GM23338 (cell line): ENCODE results near the gene DHRS3.

ENCODE experiments used
- POLR2AphosphoS5 ChIP-seq: IDR thresholded peaks from 2 replicates; pipeline ENCODE4 v1.6.1; 2016; ENCODE audit warnings: antibody characterized with exemption, low read depth
- TF ChIP-seq, protein P1 (sequence below), 2 experiments: fragments of 200-600 bp in 1 of 2; sonication (generic) in 1 of 2; conservative IDR thresholded peaks; 2 replicates each; pipeline versions ENCODE4 v1.5.1 to v1.6.1; 2016 to 2017; ENCODE audit warnings: antibody characterized with exemption in 2 of 2, low read depth in 2 of 2, mild to moderate bottlenecking in 2 of 2, moderate library complexity in 1 of 2

DNA sequence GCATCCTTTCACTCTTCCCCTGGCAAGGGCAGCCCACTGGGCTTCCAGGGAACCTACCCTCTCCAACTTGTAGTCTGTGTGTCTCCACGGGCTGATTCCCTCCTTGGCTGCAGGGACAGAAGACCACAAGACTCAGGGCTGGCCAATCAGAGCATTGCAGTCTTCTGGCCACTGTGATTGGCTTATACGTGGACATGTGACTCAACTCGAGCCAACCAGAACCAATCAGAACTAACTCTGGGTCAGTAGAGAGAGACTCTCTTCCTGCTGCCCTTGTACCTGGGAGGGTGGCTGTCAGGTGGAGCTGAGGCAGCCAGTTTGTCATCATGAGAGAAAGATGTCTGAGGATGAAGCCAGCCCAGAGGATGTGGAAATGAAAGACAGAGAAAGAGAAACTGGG is 64.0 kb downstream of the DHRS3 start:
- TF ChIP-seq, protein P1, sequence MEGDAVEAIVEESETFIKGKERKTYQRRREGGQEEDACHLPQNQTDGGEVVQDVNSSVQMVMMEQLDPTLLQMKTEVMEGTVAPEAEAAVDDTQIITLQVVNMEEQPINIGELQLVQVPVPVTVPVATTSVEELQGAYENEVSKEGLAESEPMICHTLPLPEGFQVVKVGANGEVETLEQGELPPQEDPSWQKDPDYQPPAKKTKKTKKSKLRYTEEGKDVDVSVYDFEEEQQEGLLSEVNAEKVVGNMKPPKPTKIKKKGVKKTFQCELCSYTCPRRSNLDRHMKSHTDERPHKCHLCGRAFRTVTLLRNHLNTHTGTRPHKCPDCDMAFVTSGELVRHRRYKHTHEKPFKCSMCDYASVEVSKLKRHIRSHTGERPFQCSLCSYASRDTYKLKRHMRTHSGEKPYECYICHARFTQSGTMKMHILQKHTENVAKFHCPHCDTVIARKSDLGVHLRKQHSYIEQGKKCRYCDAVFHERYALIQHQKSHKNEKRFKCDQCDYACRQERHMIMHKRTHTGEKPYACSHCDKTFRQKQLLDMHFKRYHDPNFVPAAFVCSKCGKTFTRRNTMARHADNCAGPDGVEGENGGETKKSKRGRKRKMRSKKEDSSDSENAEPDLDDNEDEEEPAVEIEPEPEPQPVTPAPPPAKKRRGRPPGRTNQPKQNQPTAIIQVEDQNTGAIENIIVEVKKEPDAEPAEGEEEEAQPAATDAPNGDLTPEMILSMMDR (conservative IDR thresholded peaks at IDR 0.05; ENCODE audit: low read depth in 2 of 2), result no peak
- no peak for TF ChIP-seq POLR2AphosphoS5
